ENCODE measurements around the gene KSR2.

Gene KSR2

GRCh38 chr12:117792877-117793424 lies 175.8 kb downstream of the KSR2 start:
- Mint-ChIP-seq H3K27me3 (no peaks in the 10 kb centered on the region), H3K4me1 (ENCODE audit: low read depth) (no peaks in the 10 kb centered on the region), H3K9me3 (no peaks in the 10 kb centered on the region), H3K4me3 (no peak overlapping the region), H3K27ac (no peak overlapping the region), H3K36me3 (ENCODE audit: low read depth) (no peaks in the 10 kb centered on the region)
- intact Hi-C loops (cut with micrococcal nuclease) = no loop called here

- H3K4me3 Mint-ChIP-seq = no peak overlapping the region
- no peaks in the 10 kb centered on the region for H3K9me3 Mint-ChIP-seq
- intact Hi-C loops (cut with micrococcal nuclease) = no loop called here
- H3K27me3 Mint-ChIP-seq = no peaks in the 10 kb centered on the region
- H3K27ac Mint-ChIP-seq = no peak overlapping the region
- H3K4me1 Mint-ChIP-seq (ENCODE audit: low read depth) = no peaks in the 10 kb centered on the region
- H3K36me3 Mint-ChIP-seq (ENCODE audit: low read depth) = no peaks in the 10 kb centered on the region
These were observed 176.3 kb downstream of the KSR2 start for GRCh38 chr12:117792471-117792870.

- no peaks in the 10 kb centered on the region for H3K4me1 Mint-ChIP-seq (ENCODE audit: low read depth)
- no peaks in the 10 kb centered on the region for H3K9me3 Mint-ChIP-seq
- intact Hi-C loops (cut with micrococcal nuclease) = no loop called here
- H3K27me3 Mint-ChIP-seq = no peaks in the 10 kb centered on the region
- no peak overlapping the region for H3K4me3 Mint-ChIP-seq
- H3K36me3 Mint-ChIP-seq (ENCODE audit: low read depth) = no peaks in the 10 kb centered on the region
- H3K27ac Mint-ChIP-seq = no peak overlapping the region
These were observed 177.8 kb downstream of the KSR2 start for GRCh38 chr12:117790948-117791347.

GRCh38 chr12:117790198-117790597 lies 178.6 kb downstream of the KSR2 start:
- no peaks in the 10 kb centered on the region for H3K36me3 Mint-ChIP-seq (ENCODE audit: low read depth)
- no peak overlapping the region for H3K4me3 Mint-ChIP-seq
- intact Hi-C loops (cut with micrococcal nuclease) = no loop called here

GRCh38 chr12:117789195-117789912 lies 179.4 kb downstream of the KSR2 start:
- H3K4me3 Mint-ChIP-seq = no peak overlapping the region

More at GRCh38 chr12:117790198-117790597, 178.6 kb downstream of the KSR2 start:
- Mint-ChIP-seq H3K4me1 (ENCODE audit: low read depth) (no peaks in the 10 kb centered on the region), H3K9me3 (no peaks in the 10 kb centered on the region), H3K27me3 (no peaks in the 10 kb centered on the region), H3K27ac (no peak overlapping the region)

GRCh38 chr12:117778656-117779055 lies 190.1 kb downstream of the KSR2 start:
- H3K4me3 Mint-ChIP-seq = no peak overlapping the region
- no peaks in the 10 kb centered on the region for H3K9me3 Mint-ChIP-seq
- H3K27ac Mint-ChIP-seq = no peak overlapping the region
- H3K4me1 Mint-ChIP-seq (ENCODE audit: low read depth) = no peaks in the 10 kb centered on the region
- no peaks in the 10 kb centered on the region for H3K27me3 Mint-ChIP-seq
- intact Hi-C loops (cut with micrococcal nuclease) = no loop called here
- no peaks in the 10 kb centered on the region for H3K36me3 Mint-ChIP-seq (ENCODE audit: low read depth)

More at GRCh38 chr12:117789195-117789912, 179.4 kb downstream of the KSR2 start:
- Mint-ChIP-seq H3K27me3 (no peaks in the 10 kb centered on the region), H3K4me1 (ENCODE audit: low read depth) (no peaks in the 10 kb centered on the region), H3K9me3 (peaks cover 5% of the 10 kb centered on the region), H3K27ac (no peak overlapping the region), H3K36me3 (ENCODE audit: low read depth) (no peaks in the 10 kb centered on the region)
- intact Hi-C loops (cut with micrococcal nuclease) = no loop called here

GRCh38 chr12:117774941-117775775 lies 193.6 kb downstream of the KSR2 start:
- H3K9me3 Mint-ChIP-seq = no peaks in the 10 kb centered on the region
- H3K36me3 Mint-ChIP-seq (ENCODE audit: low read depth) = no peaks in the 10 kb centered on the region
- H3K4me3 Mint-ChIP-seq = no peak overlapping the region
- H3K27ac Mint-ChIP-seq = no peak overlapping the region
- H3K4me1 Mint-ChIP-seq (ENCODE audit: low read depth) = no peaks in the 10 kb centered on the region
- intact Hi-C loops (cut with micrococcal nuclease) = no loop called here
- no peaks in the 10 kb centered on the region for H3K27me3 Mint-ChIP-seq

- Mint-ChIP-seq H3K4me1 (ENCODE audit: low read depth) (no peaks in the 10 kb centered on the region), H3K9me3 (peaks cover 21% of the 10 kb centered on the region)
- intact Hi-C loops (cut with micrococcal nuclease) = no loop called here
These were observed 199.9 kb downstream of the KSR2 start for GRCh38 chr12:117768860-117769259.

GRCh38 chr12:117766008-117766407 lies 202.8 kb downstream of the KSR2 start:
- no peaks in the 10 kb centered on the region for H3K36me3 Mint-ChIP-seq (ENCODE audit: low read depth)
- H3K27me3 Mint-ChIP-seq = no peaks in the 10 kb centered on the region
- H3K9me3 Mint-ChIP-seq = peaks cover 41% of the 10 kb centered on the region

More at GRCh38 chr12:117768860-117769259, 199.9 kb downstream of the KSR2 start:
- Mint-ChIP-seq H3K36me3 (ENCODE audit: low read depth) (no peaks in the 10 kb centered on the region), H3K27ac (no peak overlapping the region), H3K4me3 (no peak overlapping the region), H3K27me3 (no peaks in the 10 kb centered on the region)

GRCh38 chr12:117762143-117762542 lies 206.6 kb downstream of the KSR2 start:
- Mint-ChIP-seq H3K4me3 (no peak overlapping the region), H3K9me3 (peaks cover 43% of the 10 kb centered on the region), H3K27ac (no peak overlapping the region), H3K27me3 (no peaks in the 10 kb centered on the region), H3K36me3 (ENCODE audit: low read depth) (no peaks in the 10 kb centered on the region), H3K4me1 (ENCODE audit: low read depth) (no peaks in the 10 kb centered on the region)
- intact Hi-C loops (cut with micrococcal nuclease) = no loop called here

More at GRCh38 chr12:117766008-117766407, 202.8 kb downstream of the KSR2 start:
- intact Hi-C loops (cut with micrococcal nuclease) = no loop called here
- no peak overlapping the region for H3K27ac Mint-ChIP-seq
- no peaks in the 10 kb centered on the region for H3K4me1 Mint-ChIP-seq (ENCODE audit: low read depth)
- H3K4me3 Mint-ChIP-seq = no peak overlapping the region

GRCh38 chr12:117761528-117762100 lies 207.2 kb downstream of the KSR2 start:
- intact Hi-C loops (cut with micrococcal nuclease) = no loop called here
- Mint-ChIP-seq H3K4me3 (no peak overlapping the region), H3K9me3 (peaks cover 39% of the 10 kb centered on the region), H3K4me1 (ENCODE audit: low read depth) (no peaks in the 10 kb centered on the region), H3K36me3 (ENCODE audit: low read depth) (no peaks in the 10 kb centered on the region), H3K27ac (no peak overlapping the region), H3K27me3 (no peaks in the 10 kb centered on the region)

- intact Hi-C loops (cut with micrococcal nuclease) = no loop called here
- Mint-ChIP-seq H3K4me1 (ENCODE audit: low read depth) (no peaks in the 10 kb centered on the region), H3K4me3 (no peak overlapping the region), H3K27me3 (no peaks in the 10 kb centered on the region), H3K27ac (no peak overlapping the region), H3K36me3 (ENCODE audit: low read depth) (no peaks in the 10 kb centered on the region), H3K9me3 (peaks cover 33% of the 10 kb centered on the region)
These were observed 207.8 kb downstream of the KSR2 start for GRCh38 chr12:117760990-117761389.

- no peaks in the 10 kb centered on the region for H3K9me3 Mint-ChIP-seq
- intact Hi-C loops (cut with micrococcal nuclease) = no loop called here
- H3K27me3 Mint-ChIP-seq = no peaks in the 10 kb centered on the region
- no peak overlapping the region for H3K27ac Mint-ChIP-seq
- H3K36me3 Mint-ChIP-seq (ENCODE audit: low read depth) = no peaks in the 10 kb centered on the region
- no peak overlapping the region for H3K4me3 Mint-ChIP-seq
- no peaks in the 10 kb centered on the region for H3K4me1 Mint-ChIP-seq (ENCODE audit: low read depth)
These were observed 218.1 kb downstream of the KSR2 start for GRCh38 chr12:117750657-117751056.

GRCh38 chr12:117749431-117749830 lies 219.4 kb downstream of the KSR2 start:
- Mint-ChIP-seq H3K27me3 (no peaks in the 10 kb centered on the region), H3K4me1 (ENCODE audit: low read depth) (no peaks in the 10 kb centered on the region), H3K27ac (no peak overlapping the region), H3K9me3 (no peaks in the 10 kb centered on the region), H3K4me3 (no peak overlapping the region), H3K36me3 (ENCODE audit: low read depth) (no peaks in the 10 kb centered on the region)
- intact Hi-C loops (cut with micrococcal nuclease) = no loop called here
